Loucy (cell line): ENCODE data around the gene LLGL2.
A peak's percentile ranks its signal among the peaks of the same experiment; 100 is the strongest.

ENCODE experiments used
- H2AFZ ChIP-seq: fragments of 200-600 bp; sonication (generic); 2 replicates; pipeline ENCODE4 v1.6.0; 2016; ENCODE audit warnings: antibody characterized with exemption, mild to moderate bottlenecking, low read length, moderate library complexity
- H3F3A ChIP-seq: fragments of 200-600 bp; 2 replicates; pipeline ENCODE4 v1.6.0; 2016; ENCODE audit warnings: antibody characterized with exemption, low read depth, mild to moderate bottlenecking
- H3K27me3 ChIP-seq: fragments of 200-600 bp; sonication (generic); 2 replicates; pipeline ENCODE4 v1.6.1; 2014; ENCODE audit warnings: low read length, mild to moderate bottlenecking; ENCODE audit not compliant: insufficient read depth, poor library complexity, severe bottlenecking
- H3K36me3 ChIP-seq: fragments of 200-600 bp; sonication (generic); 2 replicates; pipeline ENCODE4 v1.6.1; 2016; ENCODE audit warnings: low read length; ENCODE audit not compliant: insufficient read depth
- H3K4me1 ChIP-seq: fragments of 200-600 bp; sonication (generic); 2 replicates; pipeline ENCODE4 v1.5.1; 2014; ENCODE audit warnings: low read length, mild to moderate bottlenecking; ENCODE audit not compliant: insufficient read depth, poor library complexity, severe bottlenecking
- H3K4me2 ChIP-seq: fragments of 200-600 bp; sonication (generic); 2 replicates; pipeline ENCODE4 v1.6.0; 2014; ENCODE audit warnings: antibody characterized with exemption, low read length, low read depth, mild to moderate bottlenecking; ENCODE audit not compliant: poor library complexity, severe bottlenecking
- H3K4me3 ChIP-seq: fragments of 200-600 bp; sonication (generic); 2 replicates; pipeline ENCODE4 v1.5.1; 2014; ENCODE audit warnings: low read length, mild to moderate bottlenecking, mixed read lengths; ENCODE audit not compliant: poor library complexity, severe bottlenecking
- H3K79me2 ChIP-seq: fragments of 200-600 bp; sonication (generic); 2 replicates; pipeline ENCODE4 v1.6.1; 2014; ENCODE audit warnings: low read length; ENCODE audit not compliant: insufficient read depth
- H3K9ac ChIP-seq: fragments of 200-600 bp; sonication (generic); 2 replicates; pipeline ENCODE4 v1.6.0; 2014; ENCODE audit warnings: mild to moderate bottlenecking, low read depth, low read length, moderate library complexity; ENCODE audit not compliant: poor library complexity, severe bottlenecking
- H3K9me2 ChIP-seq: fragments of 200-600 bp; sonication (generic); replicated peaks from 2 replicates; pipeline ENCODE4 v1.6.1; 2016; ENCODE audit warnings: low read depth, low read length, mixed read lengths
- H3K9me3 ChIP-seq: fragments of 200-600 bp; sonication (generic); 2 replicates; pipeline ENCODE4 v1.6.1; 2014; ENCODE audit warnings: mild to moderate bottlenecking, antibody characterized with exemption, low read length, low read depth; ENCODE audit not compliant: insufficient read depth
- H4K20me1 ChIP-seq: fragments of 200-600 bp; sonication (generic); 2 replicates; pipeline ENCODE4 v1.6.0; 2014; ENCODE audit warnings: antibody characterized with exemption, low read length, mild to moderate bottlenecking; ENCODE audit not compliant: insufficient read depth, poor library complexity, severe bottlenecking
- EZH2phosphoT487 ChIP-seq: fragments of 200-600 bp; IDR thresholded peaks from 2 replicates; pipeline ENCODE4 v1.6.1; 2018; ENCODE audit warnings: antibody characterized with exemption, mild to moderate bottlenecking, moderate library complexity, borderline replicate concordance
- TF ChIP-seq, protein P1 (sequence below): fragments of 200-600 bp; sonication (generic); conservative IDR thresholded peaks from 2 replicates; pipeline ENCODE4 v1.5.1; 2014; ENCODE audit warnings: mild to moderate bottlenecking, antibody characterized with exemption, low read length

LLGL2 gene

DNA sequence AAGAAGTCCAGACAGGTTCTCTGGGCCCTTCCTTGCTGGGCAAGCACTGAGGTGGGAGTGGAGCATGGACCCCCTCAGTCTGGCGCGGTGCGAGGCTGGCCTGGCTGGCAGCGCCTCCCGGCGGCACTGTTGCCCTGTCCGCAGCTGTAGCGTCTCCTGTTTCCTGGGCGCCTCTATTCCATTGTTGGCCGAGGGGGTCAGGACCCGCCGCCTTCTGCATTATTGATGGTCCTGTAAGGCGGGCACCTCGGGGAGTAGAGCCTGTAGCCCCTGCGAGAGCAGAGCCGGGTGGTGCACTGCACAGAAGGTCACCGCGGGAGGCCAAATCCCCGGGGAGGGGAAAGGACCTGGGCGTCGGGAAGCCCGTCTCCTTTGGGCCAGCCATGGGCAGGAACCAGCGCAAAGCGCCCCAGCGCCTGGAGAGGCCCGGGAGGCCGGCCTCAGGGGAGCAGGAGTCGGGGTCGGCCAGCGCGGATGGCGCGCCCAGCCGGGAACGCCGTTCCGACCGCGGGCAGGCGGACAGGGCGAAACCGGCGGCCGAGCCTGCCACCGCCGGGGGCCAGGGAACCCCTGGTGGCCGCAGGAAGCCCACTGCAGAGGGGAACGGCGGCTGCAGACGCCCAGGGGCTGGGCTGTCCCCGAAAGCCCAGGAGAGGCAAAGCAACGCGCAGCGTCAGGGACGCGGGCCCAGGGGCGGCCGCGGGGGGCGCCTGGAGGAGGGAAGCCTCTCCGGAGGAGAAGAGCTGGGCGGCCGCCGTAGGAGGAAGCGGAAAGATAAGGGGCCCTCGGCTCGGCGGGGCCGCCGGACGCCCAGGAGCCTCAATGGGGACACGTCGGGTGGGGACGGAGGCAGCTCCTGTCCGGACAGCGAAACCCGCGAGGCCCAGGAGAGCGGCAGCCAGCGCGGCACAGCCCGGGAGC lies 62.4 kb downstream of the LLGL2 start, which contains the start of gene MYO15B:
TSS of gene MYO15B (plus strand) at position 126 of the 921 bp plus-strand sequence. CDS start at position 384, 258 bp downstream.
- Histone ChIP-seq H2AFZ (peak within 1 kb of the TSS; percentile 88), H3K79me2 (peaks cover 9% of the 10 kb centered on the region; the same call in 1 of the 2 replicates), H3K36me3 (no peaks in the 10 kb centered on the region), H3K4me1 (peaks cover 12% of the 10 kb centered on the region), H3K4me3 (peak within 1 kb of the TSS; percentile 75), H3F3A (no peaks in the 10 kb centered on the region), H3K9ac (peak within 1 kb of the TSS; percentile 83), H4K20me1 (peaks cover 4% of the 10 kb centered on the region), H3K9me3 (no peaks in the 10 kb centered on the region), H3K4me2 (peak within 1 kb of the TSS; percentile 97), H3K27me3 (no peaks in the 10 kb centered on the region), H3K9me2 (no peaks in the 10 kb centered on the region)
- TF ChIP-seq EZH2phosphoT487, result no peak
- TF ChIP-seq, protein P1, sequence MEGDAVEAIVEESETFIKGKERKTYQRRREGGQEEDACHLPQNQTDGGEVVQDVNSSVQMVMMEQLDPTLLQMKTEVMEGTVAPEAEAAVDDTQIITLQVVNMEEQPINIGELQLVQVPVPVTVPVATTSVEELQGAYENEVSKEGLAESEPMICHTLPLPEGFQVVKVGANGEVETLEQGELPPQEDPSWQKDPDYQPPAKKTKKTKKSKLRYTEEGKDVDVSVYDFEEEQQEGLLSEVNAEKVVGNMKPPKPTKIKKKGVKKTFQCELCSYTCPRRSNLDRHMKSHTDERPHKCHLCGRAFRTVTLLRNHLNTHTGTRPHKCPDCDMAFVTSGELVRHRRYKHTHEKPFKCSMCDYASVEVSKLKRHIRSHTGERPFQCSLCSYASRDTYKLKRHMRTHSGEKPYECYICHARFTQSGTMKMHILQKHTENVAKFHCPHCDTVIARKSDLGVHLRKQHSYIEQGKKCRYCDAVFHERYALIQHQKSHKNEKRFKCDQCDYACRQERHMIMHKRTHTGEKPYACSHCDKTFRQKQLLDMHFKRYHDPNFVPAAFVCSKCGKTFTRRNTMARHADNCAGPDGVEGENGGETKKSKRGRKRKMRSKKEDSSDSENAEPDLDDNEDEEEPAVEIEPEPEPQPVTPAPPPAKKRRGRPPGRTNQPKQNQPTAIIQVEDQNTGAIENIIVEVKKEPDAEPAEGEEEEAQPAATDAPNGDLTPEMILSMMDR, result peak; percentile 41; the same call in 1 of the 2 replicates

DNA sequence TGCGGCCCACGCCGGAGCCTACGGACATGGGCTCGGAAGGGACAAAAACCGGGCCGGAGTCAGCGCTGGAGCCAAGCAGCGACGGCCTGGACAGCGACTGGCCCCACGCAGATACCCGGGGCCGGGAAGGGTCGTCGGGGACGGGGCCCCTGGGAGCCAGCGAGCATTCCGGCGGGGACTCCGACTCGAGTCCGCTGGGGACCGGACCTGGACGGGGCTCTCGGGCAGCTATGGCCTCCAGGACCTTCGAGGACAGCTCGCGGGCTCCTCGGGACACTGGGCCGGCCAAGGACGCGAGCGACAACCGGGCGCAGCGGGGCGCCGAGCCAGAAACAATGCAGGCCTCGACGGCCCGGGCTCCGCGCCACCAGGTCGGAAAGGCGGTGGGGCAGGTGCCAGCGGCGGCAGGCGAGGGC lies 63.1 kb downstream of the LLGL2 start:
- Histone ChIP-seq H3F3A (no peaks in the 10 kb centered on the region), H3K9me2 (no peaks in the 10 kb centered on the region), H4K20me1 (peaks cover 4% of the 10 kb centered on the region), H3K4me2 (peak overlapping the region; percentile 97), H3K9me3 (no peaks in the 10 kb centered on the region), H2AFZ (peak overlapping the region; percentile 80), H3K36me3 (no peaks in the 10 kb centered on the region), H3K9ac (peak overlapping the region; percentile 83), H3K79me2 (peaks cover 9% of the 10 kb centered on the region; the same call in 1 of the 2 replicates), H3K27me3 (no peaks in the 10 kb centered on the region), H3K4me1 (peaks cover 12% of the 10 kb centered on the region), H3K4me3 (peak overlapping the region; percentile 75)
- TF ChIP-seq, protein P1, result no peak
- TF ChIP-seq EZH2phosphoT487, result no peak

DNA sequence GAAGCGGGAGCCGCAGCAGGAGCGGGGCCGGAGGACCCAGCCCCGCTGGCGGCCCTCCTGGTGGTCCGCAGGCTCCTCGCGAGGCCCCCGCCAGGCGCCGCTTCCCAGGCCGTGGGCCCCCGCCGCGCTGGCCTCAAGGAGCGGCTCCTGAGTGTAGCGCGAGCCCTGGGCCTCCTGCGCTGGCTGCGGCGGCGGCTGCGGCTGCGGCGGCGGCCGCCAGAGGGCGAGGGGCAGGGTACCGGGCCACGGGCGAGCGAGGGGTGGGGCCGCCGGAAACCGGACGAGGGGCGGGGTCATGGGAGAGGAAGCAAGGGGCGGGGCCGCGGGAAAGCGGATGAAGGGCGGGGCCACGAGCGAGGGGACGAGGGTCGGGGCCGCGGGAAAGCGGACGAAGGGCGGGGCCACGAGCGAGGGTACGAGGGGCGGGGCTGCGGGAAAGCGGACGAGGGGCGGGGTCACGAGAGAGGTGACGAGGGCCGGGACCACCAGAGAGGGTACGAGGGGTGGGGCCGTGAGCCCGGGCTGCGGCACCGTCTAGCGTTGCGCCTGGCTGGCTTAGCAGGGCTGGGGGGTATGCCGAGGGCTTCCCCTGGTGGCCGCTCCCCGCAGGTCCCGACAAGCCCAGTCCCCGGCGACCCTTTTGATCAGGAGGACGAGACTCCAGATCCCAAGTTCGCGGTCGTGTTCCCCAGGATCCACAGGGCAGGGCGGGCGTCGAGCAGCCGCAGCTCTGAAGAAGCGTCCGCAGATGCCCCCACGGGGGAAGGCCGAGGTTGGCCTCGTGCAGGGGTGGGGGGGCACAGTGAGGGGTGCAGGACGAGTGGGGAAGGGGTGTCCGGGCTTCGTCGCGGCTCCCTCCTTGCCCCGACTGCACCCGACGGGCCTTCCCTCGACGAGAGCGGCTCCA lies 63.8 kb downstream of the LLGL2 start:
- no peaks in the 10 kb centered on the region for H3K9me3 ChIP-seq
- H3K4me2 ChIP-seq, result peak overlapping the region; percentile 97
- H2AFZ ChIP-seq, result peak overlapping the region; percentile 80; the same call in 1 of the 2 replicates
- peaks cover 9% of the 10 kb centered on the region; the same call in 1 of the 2 replicates for H3K79me2 ChIP-seq
- peaks cover 4% of the 10 kb centered on the region for H4K20me1 ChIP-seq
- H3K36me3 ChIP-seq, result no peaks in the 10 kb centered on the region
- peaks cover 12% of the 10 kb centered on the region for H3K4me1 ChIP-seq
- H3K4me3 ChIP-seq, result peak overlapping the region; percentile 75
- TF ChIP-seq, protein P1, result peak; percentile 51
- no peak for TF ChIP-seq EZH2phosphoT487
- H3K9ac ChIP-seq, result peak overlapping the region; percentile 83
- H3K27me3 ChIP-seq, result no peaks in the 10 kb centered on the region
- H3K9me2 ChIP-seq, result no peaks in the 10 kb centered on the region
- no peaks in the 10 kb centered on the region for H3F3A ChIP-seq
